Brain microvascular endothelial cell (primary cell): ENCODE measurements around the gene PCTP.

ENCODE experiments used
- DNase-seq: peaks from one replicate; pipeline ENCODE4 v3.0.0-alpha.2; 2020
- H3K27ac ChIP-seq: fragments of 250-450 bp; sonication (Bioruptor Pico); 2 replicates; pipeline ENCODE4 v1.5.1; 2020; ENCODE audit warnings: mild to moderate bottlenecking, moderate library complexity
- H3K27me3 ChIP-seq: fragments of 250-450 bp; sonication (Bioruptor Pico); replicated peaks from 2 replicates; pipeline ENCODE4 v1.5.1; 2020; ENCODE audit warnings: mild to moderate bottlenecking
- H3K36me3 ChIP-seq: fragments of 250-450 bp; sonication (Bioruptor Pico); replicated peaks from 2 replicates; pipeline ENCODE4 v1.5.1; 2020; ENCODE audit warnings: mild to moderate bottlenecking
- H3K4me3 ChIP-seq: 2 replicates; pipeline ENCODE4 v1.5.1; 2011; ENCODE audit warnings: low read depth, mild to moderate bottlenecking, control low read depth, low read length, moderate library complexity
- in situ Hi-C: cut with HindIII; loops from 2 replicates; pipeline ENCODE4 v1.10.0; 2017; ENCODE audit warnings: low sequenced_read_pairs, low pct_ligation_motif_present
- TF ChIP-seq, protein P1 (sequence below): IDR thresholded peaks from 2 replicates; pipeline ENCODE4 v1.5.1; 2011; ENCODE audit warnings: low read depth, mild to moderate bottlenecking, moderate library complexity, low read length, control low read depth, inconsistent platforms; ENCODE audit errors: missing control alignments

Gene PCTP

DNA sequence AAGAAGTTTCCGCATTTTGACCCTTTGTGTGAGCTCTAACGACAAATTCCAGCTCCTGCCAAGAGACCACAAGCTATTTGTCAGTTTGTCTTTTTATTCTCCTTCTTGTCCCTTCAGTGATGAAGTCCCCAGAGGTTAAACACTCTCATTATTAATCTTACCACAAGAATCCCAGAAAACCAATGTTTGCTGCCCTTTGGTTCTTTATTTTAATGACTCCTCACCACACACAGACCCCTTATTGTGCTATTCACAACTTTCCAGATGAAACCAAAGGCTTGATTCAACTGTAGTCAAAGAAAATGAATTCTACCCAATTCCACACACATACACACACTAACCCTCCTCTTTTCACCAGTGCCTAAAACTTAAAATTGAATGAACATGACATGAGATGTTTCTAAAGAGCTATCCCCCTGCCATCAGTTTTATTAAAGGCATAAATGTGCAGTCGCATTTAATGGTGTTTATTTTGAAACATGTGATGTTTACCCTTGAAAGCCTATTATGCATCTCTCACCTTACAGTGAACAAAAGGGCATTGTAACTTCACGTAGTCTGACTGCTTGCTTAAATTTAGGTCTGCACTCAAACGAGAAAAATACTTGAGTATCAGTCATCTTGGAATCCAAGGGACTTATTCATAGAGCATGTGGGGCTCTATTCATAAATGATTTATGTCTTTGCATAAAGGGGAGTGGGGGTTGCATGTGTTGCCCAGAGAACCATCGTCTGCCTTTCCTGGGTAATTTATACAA is 44.1 kb downstream of the PCTP start:
- in situ Hi-C loops = no loop called here
- TF ChIP-seq, protein P1, sequence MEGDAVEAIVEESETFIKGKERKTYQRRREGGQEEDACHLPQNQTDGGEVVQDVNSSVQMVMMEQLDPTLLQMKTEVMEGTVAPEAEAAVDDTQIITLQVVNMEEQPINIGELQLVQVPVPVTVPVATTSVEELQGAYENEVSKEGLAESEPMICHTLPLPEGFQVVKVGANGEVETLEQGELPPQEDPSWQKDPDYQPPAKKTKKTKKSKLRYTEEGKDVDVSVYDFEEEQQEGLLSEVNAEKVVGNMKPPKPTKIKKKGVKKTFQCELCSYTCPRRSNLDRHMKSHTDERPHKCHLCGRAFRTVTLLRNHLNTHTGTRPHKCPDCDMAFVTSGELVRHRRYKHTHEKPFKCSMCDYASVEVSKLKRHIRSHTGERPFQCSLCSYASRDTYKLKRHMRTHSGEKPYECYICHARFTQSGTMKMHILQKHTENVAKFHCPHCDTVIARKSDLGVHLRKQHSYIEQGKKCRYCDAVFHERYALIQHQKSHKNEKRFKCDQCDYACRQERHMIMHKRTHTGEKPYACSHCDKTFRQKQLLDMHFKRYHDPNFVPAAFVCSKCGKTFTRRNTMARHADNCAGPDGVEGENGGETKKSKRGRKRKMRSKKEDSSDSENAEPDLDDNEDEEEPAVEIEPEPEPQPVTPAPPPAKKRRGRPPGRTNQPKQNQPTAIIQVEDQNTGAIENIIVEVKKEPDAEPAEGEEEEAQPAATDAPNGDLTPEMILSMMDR = no peak
- H3K4me3 ChIP-seq = no peak overlapping the region

DNA sequence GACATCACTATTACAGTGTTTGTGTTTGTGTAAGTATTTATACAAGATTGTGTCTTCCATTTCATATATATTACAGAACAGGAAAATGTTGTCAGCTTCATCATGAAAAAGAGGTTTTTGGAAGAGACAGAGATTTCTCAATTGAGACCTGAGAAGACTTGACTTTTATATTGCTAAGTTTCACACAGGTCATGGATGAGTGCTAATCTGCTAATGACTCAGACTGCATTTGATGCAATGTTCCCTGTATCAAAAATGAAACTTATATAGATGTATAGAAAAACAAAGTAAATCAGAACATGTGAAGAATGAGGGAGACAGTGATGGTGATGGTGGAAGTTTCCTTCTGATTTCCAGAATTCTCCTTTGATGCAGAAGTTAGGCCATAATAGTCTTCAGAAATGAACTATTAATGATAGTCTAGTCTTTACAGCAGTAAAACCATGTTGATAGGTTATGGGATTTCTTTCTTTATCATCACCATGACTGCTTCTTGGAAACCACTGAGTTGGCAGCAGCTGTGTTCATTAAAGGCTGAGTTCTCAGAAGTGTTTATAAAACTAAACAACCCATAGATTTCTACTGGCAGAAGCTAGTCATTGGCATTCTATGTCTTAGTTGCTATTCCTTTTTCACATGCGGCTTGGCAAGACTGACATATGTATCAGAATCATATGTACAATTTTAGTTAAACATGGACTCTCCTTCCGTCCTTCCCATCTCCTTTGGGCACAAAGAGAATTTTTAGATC is 56.1 kb downstream of the PCTP start:
- in situ Hi-C loops = no loop called here
- Histone ChIP-seq H3K4me3 (no peak overlapping the region), H3K36me3 (no peaks in the 10 kb centered on the region), H3K27ac (no peak overlapping the region), H3K27me3 (no peaks in the 10 kb centered on the region)
- DNase-seq = no peak
- TF ChIP-seq, protein P1 = no peak

More for the DNA sequence above, 44.1 kb downstream of the PCTP start:
- H3K27me3 ChIP-seq = no peaks in the 10 kb centered on the region
- no peak overlapping the region for H3K27ac ChIP-seq
- H3K36me3 ChIP-seq = no peaks in the 10 kb centered on the region
- no peak for DNase-seq

DNA sequence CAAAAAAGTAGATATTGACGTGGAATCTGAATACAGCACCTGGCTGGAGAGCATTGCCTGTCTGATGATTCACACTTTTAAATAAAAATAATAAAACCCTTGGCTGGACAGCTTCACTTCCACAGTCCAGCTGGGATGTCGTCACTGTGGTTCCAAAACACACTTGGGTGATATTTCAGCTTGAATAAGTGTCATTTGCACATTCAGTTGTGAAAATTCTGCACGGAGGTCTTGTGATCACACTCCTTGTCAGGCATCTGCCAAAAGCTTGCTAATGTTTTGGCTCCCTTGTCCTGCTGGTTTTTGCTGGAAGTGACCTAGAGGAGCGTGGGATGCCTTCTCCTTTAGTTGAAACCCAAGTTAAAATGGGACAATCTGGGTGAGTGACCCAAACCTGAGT is 60.7 kb downstream of the PCTP start:
- Histone ChIP-seq H3K27me3 (no peaks in the 10 kb centered on the region), H3K36me3 (no peaks in the 10 kb centered on the region), H3K27ac (no peak overlapping the region), H3K4me3 (no peak overlapping the region)
- TF ChIP-seq, protein P1 = no peak
- no peak for DNase-seq
- in situ Hi-C loops = no loop called here

DNA sequence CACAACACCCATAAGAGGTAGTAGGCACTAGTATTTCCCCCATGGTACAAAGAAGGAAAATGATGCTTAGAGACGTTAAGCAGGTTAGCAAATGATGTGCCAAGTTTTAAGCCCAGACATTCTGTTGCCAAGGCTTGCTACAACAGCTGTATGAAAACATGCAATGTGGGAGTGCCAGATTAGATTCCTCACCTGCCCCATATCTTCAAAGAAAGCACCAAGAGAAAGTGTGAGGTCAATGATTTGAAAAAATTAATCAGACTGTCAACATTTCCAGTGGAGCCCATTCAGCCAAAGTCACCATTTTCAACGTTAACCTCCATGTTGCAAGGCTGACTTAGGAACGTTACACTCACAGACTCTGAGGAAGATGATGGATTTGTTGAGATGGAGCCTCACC is 61.5 kb downstream of the PCTP start:
- no peaks in the 10 kb centered on the region for H3K27me3 ChIP-seq
- H3K27ac ChIP-seq = no peak overlapping the region
- no peak for DNase-seq
- H3K4me3 ChIP-seq = no peak overlapping the region
- no peaks in the 10 kb centered on the region for H3K36me3 ChIP-seq
- TF ChIP-seq, protein P1 = no peak
- in situ Hi-C loops = no loop called here

DNA sequence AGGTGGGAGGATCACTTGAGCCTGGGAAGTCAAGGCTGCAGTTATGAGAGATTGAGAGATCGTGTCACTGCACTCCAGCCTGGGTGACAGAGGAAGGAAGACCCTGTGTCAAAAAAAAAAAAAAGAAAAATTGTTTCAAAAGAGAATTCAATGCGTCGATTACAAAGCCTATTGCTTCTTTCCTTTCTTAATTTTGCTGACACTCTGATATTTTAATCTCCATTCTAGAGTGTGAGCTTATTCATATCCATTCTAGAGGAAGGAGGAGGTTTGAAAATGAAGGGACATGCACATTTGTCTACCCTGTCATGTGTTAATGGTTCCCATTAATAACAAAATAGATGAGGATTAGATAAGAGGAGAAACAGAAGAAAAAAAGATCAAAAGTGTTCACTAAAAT is 63.1 kb downstream of the PCTP start:
- no peaks in the 10 kb centered on the region for H3K27me3 ChIP-seq
- H3K4me3 ChIP-seq = no peak overlapping the region
- TF ChIP-seq, protein P1 = no peak
- H3K36me3 ChIP-seq = no peaks in the 10 kb centered on the region
- no peak for DNase-seq
- in situ Hi-C loops = no loop called here
- H3K27ac ChIP-seq = no peak overlapping the region

DNA sequence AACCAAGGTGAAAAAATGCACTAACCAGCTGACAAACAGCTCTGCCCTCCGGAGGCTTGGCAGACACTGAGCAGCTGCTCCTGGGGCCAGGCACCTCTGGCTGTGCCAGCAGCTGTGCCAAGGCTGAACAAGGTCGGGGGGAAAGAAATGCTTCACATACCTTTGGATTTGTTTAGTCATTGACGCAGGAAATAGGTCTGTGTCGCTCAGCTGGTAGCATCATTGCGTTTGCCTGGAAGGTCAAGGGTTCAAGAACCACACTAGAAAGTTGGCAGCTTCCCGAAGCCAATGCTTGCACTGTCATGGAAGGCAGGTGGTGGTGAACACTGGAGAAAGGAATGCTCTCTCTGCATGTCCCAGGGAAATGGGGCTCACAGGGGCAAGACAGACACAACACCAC is 63.5 kb downstream of the PCTP start:
- Histone ChIP-seq H3K27me3 (no peaks in the 10 kb centered on the region), H3K36me3 (no peaks in the 10 kb centered on the region), H3K4me3 (no peak overlapping the region), H3K27ac (no peak overlapping the region)
- DNase-seq = no peak
- TF ChIP-seq, protein P1 = no peak
- in situ Hi-C loops = no loop called here
